A673 (cell line): Measurements from ENCODE around the gene VASH1. TPM values are rescaled to one million over a fixed set of nuclear protein-coding genes. Genes with fewer than 3 reads are reported as not detected.

Experiments
- BruUV-seq: library from RNA; stranded (reverse); fragments of 400-500 nt; replicated peaks from 2 replicates; lab custom pipeline; 2021; lab: Mats Ljungman, UMichigan
- CTCF ChIA-PET: fragments of 300-600 bp; sonication (Branson Sonifier 250); formaldehyde crosslinking; loops from one replicate; lab custom pipeline; 2022; ENCODE audit warnings: antibody characterized with exemption; lab: Charles Lee
- POLR2A ChIA-PET: fragments of 300-600 bp; sonication (Branson Sonifier 250); formaldehyde crosslinking; loops from one replicate; lab custom pipeline; 2022; ENCODE audit warnings: antibody characterized with exemption; ENCODE audit not compliant: low non-redundant PET; lab: Charles Lee
- DNase-seq: peaks from one replicate; pipeline ENCODE4 v3.0.0-alpha.2; 2015; ENCODE audit warnings: low spot score
- H3K27ac ChIP-seq: fragments of 200-600 bp; sonication (generic); 2 replicates; pipeline ENCODE4 v1.5.1; 2016; ENCODE audit warnings: mixed run types, low read depth, mild to moderate bottlenecking, mixed read lengths, antibody characterized with exemption, low read length; ENCODE audit not compliant: poor library complexity, severe bottlenecking
- H3K27me3 ChIP-seq: fragments of 200-600 bp; sonication (generic); replicated peaks from 2 replicates; pipeline ENCODE4 v1.6.1; 2017; ENCODE audit warnings: mixed run types, low read depth, mild to moderate bottlenecking, mixed read lengths, antibody characterized with exemption, low read length; ENCODE audit not compliant: insufficient read depth, poor library complexity
- H3K36me3 ChIP-seq: fragments of 200-600 bp; sonication (generic); 2 replicates; pipeline ENCODE4 v1.6.1; 2016; ENCODE audit warnings: mixed run types, mild to moderate bottlenecking, mixed read lengths, antibody characterized with exemption, low read length; ENCODE audit not compliant: insufficient read depth, poor library complexity, severe bottlenecking
- H3K4me1 ChIP-seq: fragments of 200-600 bp; sonication (generic); 2 replicates; pipeline ENCODE4 v1.6.1; 2017; ENCODE audit warnings: mixed run types, mild to moderate bottlenecking, mixed read lengths, antibody characterized with exemption, low read length; ENCODE audit not compliant: insufficient read depth, poor library complexity, severe bottlenecking
- H3K4me3 ChIP-seq: fragments of 200-600 bp; sonication (generic); 2 replicates; pipeline ENCODE4 v1.5.1; 2016; ENCODE audit warnings: low read depth, mixed run types, mild to moderate bottlenecking, mixed read lengths, low read length; ENCODE audit not compliant: poor library complexity, severe bottlenecking
- H3K9me3 ChIP-seq: fragments of 200-600 bp; sonication (generic); 2 replicates; pipeline ENCODE4 v1.6.1; 2016; ENCODE audit warnings: mixed run types, low read depth, mild to moderate bottlenecking, mixed read lengths, antibody characterized with exemption, low read length; ENCODE audit not compliant: poor library complexity, severe bottlenecking
- CTCF ChIP-seq: fragments of 300-800, 200-600 bp; sonication (generic); conservative IDR thresholded peaks from 2 replicates; pipeline ENCODE4 v1.5.1; 2017; ENCODE audit warnings: low read depth, mild to moderate bottlenecking, antibody characterized with exemption, low read length, moderate library complexity, mixed read lengths
- EZH2 ChIP-seq: fragments of 200-600 bp; sonication (generic); IDR thresholded peaks from 2 replicates; pipeline ENCODE4 v1.6.1; 2017; ENCODE audit warnings: borderline replicate concordance, low read depth, mild to moderate bottlenecking, mixed read lengths, antibody characterized with exemption, low read length; ENCODE audit not compliant: poor library complexity, severe bottlenecking
- intact Hi-C: fragments of 100-400 bp; cut with micrococcal nuclease; formaldehyde crosslinking; loops from one replicate; pipeline ENCODE4 v1.10.0; 2022; ENCODE audit not compliant: unreplicated experiment
- total RNA-seq: library from RNA; stranded (reverse); gene quantifications from 2 replicates; pipeline ENCODE4 v1.2.3, GENCODE V29; 2021

The VASH1 gene
- total RNA-seq, 1 experiment from 2014 or later, result 6.8 TPM

GRCh38 chr14:76828339-76829012 lies 67.2 kb downstream of the VASH1 start:
- H3K4me3 ChIP-seq, result no peak overlapping the region
- POLR2A ChIA-PET, result no interaction called here
- no TSS peak for BruUV-seq
- TF ChIP-seq CTCF, result no peak
- TF ChIP-seq EZH2, result no peak
- H3K9me3 ChIP-seq, result no peaks in the 10 kb centered on the region
- H3K27me3 ChIP-seq, result no peaks in the 10 kb centered on the region
- intact Hi-C loops, result no loop called here
- H3K27ac ChIP-seq, result no peak overlapping the region
- CTCF ChIA-PET, result no interaction called here
- no peaks in the 10 kb centered on the region for H3K4me1 ChIP-seq
- no peaks in the 10 kb centered on the region for H3K36me3 ChIP-seq
- DNase-seq, result no peak

GRCh38 chr14:76829013-76829365 lies 67.7 kb downstream of the VASH1 start:
- no peak for DNase-seq
- Histone ChIP-seq H3K9me3 (no peaks in the 10 kb centered on the region), H3K4me1 (no peaks in the 10 kb centered on the region), H3K27ac (no peak overlapping the region), H3K4me3 (no peak overlapping the region), H3K36me3 (no peaks in the 10 kb centered on the region), H3K27me3 (no peaks in the 10 kb centered on the region)
- intact Hi-C loops, result no loop called here
- BruUV-seq, result no TSS peak
- ChIA-PET POLR2A (no interaction called here), CTCF (no interaction called here)
- TF ChIP-seq EZH2 (no peak), CTCF (no peak)

- H3K27me3 ChIP-seq, result no peaks in the 10 kb centered on the region
- CTCF ChIA-PET, result no interaction called here
- H3K27ac ChIP-seq, result no peak overlapping the region
- no peak for DNase-seq
- no peaks in the 10 kb centered on the region for H3K9me3 ChIP-seq
- no peaks in the 10 kb centered on the region for H3K36me3 ChIP-seq
- H3K4me1 ChIP-seq, result no peaks in the 10 kb centered on the region
- intact Hi-C loops, result no loop called here
- POLR2A ChIA-PET, result no interaction called here
- no TSS peak for BruUV-seq
- TF ChIP-seq EZH2, result no peak
- TF ChIP-seq CTCF, result no peak
- no peak overlapping the region for H3K4me3 ChIP-seq
Observed at GRCh38 chr14:76829650-76830421, 68.6 kb downstream of the VASH1 start.
